ENCODE data around the gene MMP1.

The MMP1 gene

GRCh38 chr11:102791271-102792036 is 6.5 kb downstream of the MMP1 start:
- TF ChIP-seq GATA3 (IDR thresholded peaks at IDR 0.05; ENCODE audit: low read depth, low read length): no peak
- TF ChIP-seq GATA2 (IDR thresholded peaks at IDR 0.05; ENCODE audit: low read depth, low read length): no peak

- TF ChIP-seq GATA2 (IDR thresholded peaks at IDR 0.05; ENCODE audit: low read depth, low read length) (no peak), GATA3 (IDR thresholded peaks at IDR 0.05; ENCODE audit: low read depth, low read length) (no peak)
Measured at GRCh38 chr11:102788334-102788995, 9.5 kb downstream of the MMP1 start.

GRCh38 chr11:102784380-102784779 is 13.6 kb downstream of the MMP1 start:
- TF ChIP-seq GATA3 (IDR thresholded peaks at IDR 0.05; ENCODE audit: low read depth, low read length) (no peak), GATA2 (IDR thresholded peaks at IDR 0.05; ENCODE audit: low read depth, low read length) (no peak)

GRCh38 chr11:102783720-102784119 is 14.2 kb downstream of the MMP1 start:
- TF ChIP-seq GATA2 (IDR thresholded peaks at IDR 0.05; ENCODE audit: low read depth, low read length): no peak
- TF ChIP-seq GATA3 (IDR thresholded peaks at IDR 0.05; ENCODE audit: low read depth, low read length): no peak

- TF ChIP-seq GATA3 (IDR thresholded peaks at IDR 0.05; ENCODE audit: low read depth, low read length): no peak
- TF ChIP-seq GATA2 (IDR thresholded peaks at IDR 0.05; ENCODE audit: low read depth, low read length): no peak
Measured at GRCh38 chr11:102783016-102783415, 14.9 kb downstream of the MMP1 start.

- TF ChIP-seq GATA2 (IDR thresholded peaks at IDR 0.05; ENCODE audit: low read depth, low read length) (no peak), GATA3 (IDR thresholded peaks at IDR 0.05; ENCODE audit: low read depth, low read length) (no peak)
Measured at GRCh38 chr11:102781676-102782075, 16.3 kb downstream of the MMP1 start.

- TF ChIP-seq GATA2 (IDR thresholded peaks at IDR 0.05; ENCODE audit: low read depth, low read length) (no peak), GATA3 (IDR thresholded peaks at IDR 0.05; ENCODE audit: low read depth, low read length) (no peak)
Measured at GRCh38 chr11:102780491-102780918, 17.5 kb downstream of the MMP1 start, which contains the start of gene MMP10. TSS of gene MMP10 (minus strand) at chr11:102780628. CDS start at chr11:102780591, 37 bp downstream.

GRCh38 chr11:102776454-102776853 is 21.5 kb downstream of the MMP1 start:
- TF ChIP-seq GATA2 (IDR thresholded peaks at IDR 0.05; ENCODE audit: low read depth, low read length): no peak
- TF ChIP-seq GATA3 (IDR thresholded peaks at IDR 0.05; ENCODE audit: low read depth, low read length): no peak

- TF ChIP-seq GATA2 (IDR thresholded peaks at IDR 0.05; ENCODE audit: low read depth, low read length) (no peak), GATA3 (IDR thresholded peaks at IDR 0.05; ENCODE audit: low read depth, low read length) (no peak)
Measured at GRCh38 chr11:102773386-102773785, 24.6 kb downstream of the MMP1 start.

- TF ChIP-seq GATA2 (IDR thresholded peaks at IDR 0.05; ENCODE audit: low read depth, low read length) (no peak), GATA3 (IDR thresholded peaks at IDR 0.05; ENCODE audit: low read depth, low read length) (no peak)
Measured at GRCh38 chr11:102771351-102771750, 26.6 kb downstream of the MMP1 start.

- no peak for TF ChIP-seq GATA2 (IDR thresholded peaks at IDR 0.05; ENCODE audit: low read depth, low read length)
- no peak for TF ChIP-seq GATA3 (IDR thresholded peaks at IDR 0.05; ENCODE audit: low read depth, low read length)
Measured at GRCh38 chr11:102770191-102770590, 27.8 kb downstream of the MMP1 start.

GRCh38 chr11:102767800-102768199 is 30.2 kb downstream of the MMP1 start:
- no peak for TF ChIP-seq GATA2 (IDR thresholded peaks at IDR 0.05; ENCODE audit: low read depth, low read length)
- no peak for TF ChIP-seq GATA3 (IDR thresholded peaks at IDR 0.05; ENCODE audit: low read depth, low read length)

- TF ChIP-seq GATA2 (IDR thresholded peaks at IDR 0.05; ENCODE audit: low read depth, low read length) (no peak), GATA3 (IDR thresholded peaks at IDR 0.05; ENCODE audit: low read depth, low read length) (no peak)
Measured at GRCh38 chr11:102763440-102763839, 34.5 kb downstream of the MMP1 start.

GRCh38 chr11:102762361-102762767 is 35.6 kb downstream of the MMP1 start:
- TF ChIP-seq GATA3 (IDR thresholded peaks at IDR 0.05; ENCODE audit: low read depth, low read length): no peak
- TF ChIP-seq GATA2 (IDR thresholded peaks at IDR 0.05; ENCODE audit: low read depth, low read length): no peak

Measured in SH-SY5Y (cell line).